GM06990 (cell line): ENCODE data around the gene GNG4.
"Not testable (repeated sequence)": the region's sequence is repeated elsewhere in the genome, so short reads cannot be mapped to it uniquely, and the experiment has no call there.

Experiments
- DNase-seq: peaks from one replicate; pipeline ENCODE4 v3.0.0-alpha.2; 2011; ENCODE audit not compliant: insufficient read length; ENCODE audit errors: extremely low read depth
- H3K27me3 ChIP-seq: replicated peaks from 2 replicates; pipeline ENCODE4 v1.6.0; 2011; ENCODE audit warnings: low read length; ENCODE audit not compliant: control insufficient read depth, insufficient read depth
- H3K36me3 ChIP-seq: 2 replicates; pipeline ENCODE4 v1.5.1; 2011; ENCODE audit warnings: low read length; ENCODE audit not compliant: control insufficient read depth, insufficient read depth
- H3K4me3 ChIP-seq: replicated peaks from 2 replicates; pipeline ENCODE4 v1.5.1; 2011; ENCODE audit warnings: low read depth, mild to moderate bottlenecking, control low read depth, low read length
- TF ChIP-seq, protein P1 (sequence below): IDR thresholded peaks from 2 replicates; pipeline ENCODE4 v1.5.1; 2011; ENCODE audit warnings: low read length, control low read depth, mild to moderate bottlenecking, inconsistent platforms; ENCODE audit not compliant: insufficient read depth, poor library complexity, severe bottlenecking

Gene GNG4

DNA sequence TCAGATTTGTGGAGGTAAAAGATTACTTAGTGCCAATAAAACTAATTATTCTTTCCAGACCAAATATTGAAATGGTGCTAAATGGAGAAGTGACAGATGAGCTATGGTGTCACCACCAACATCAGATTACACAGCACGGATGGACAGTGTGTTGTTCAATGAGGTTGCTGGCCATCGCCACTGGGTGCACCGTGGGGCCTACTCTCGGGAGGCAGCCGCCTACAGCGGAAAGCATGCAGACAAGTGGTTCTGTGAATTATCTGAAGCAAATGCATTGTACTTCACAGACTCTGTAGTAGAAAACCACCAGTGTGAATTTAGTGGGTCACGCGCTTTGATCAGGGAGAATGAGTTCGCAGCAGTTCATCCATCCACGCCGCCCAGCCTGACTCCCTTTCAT, 42.3 kb downstream of the GNG4 start:
- no peaks in the 10 kb centered on the region for H3K36me3 ChIP-seq
- no peak overlapping the region for H3K4me3 ChIP-seq
- DNase-seq: no peak
- H3K27me3 ChIP-seq: no peaks in the 10 kb centered on the region
- TF ChIP-seq, protein P1, sequence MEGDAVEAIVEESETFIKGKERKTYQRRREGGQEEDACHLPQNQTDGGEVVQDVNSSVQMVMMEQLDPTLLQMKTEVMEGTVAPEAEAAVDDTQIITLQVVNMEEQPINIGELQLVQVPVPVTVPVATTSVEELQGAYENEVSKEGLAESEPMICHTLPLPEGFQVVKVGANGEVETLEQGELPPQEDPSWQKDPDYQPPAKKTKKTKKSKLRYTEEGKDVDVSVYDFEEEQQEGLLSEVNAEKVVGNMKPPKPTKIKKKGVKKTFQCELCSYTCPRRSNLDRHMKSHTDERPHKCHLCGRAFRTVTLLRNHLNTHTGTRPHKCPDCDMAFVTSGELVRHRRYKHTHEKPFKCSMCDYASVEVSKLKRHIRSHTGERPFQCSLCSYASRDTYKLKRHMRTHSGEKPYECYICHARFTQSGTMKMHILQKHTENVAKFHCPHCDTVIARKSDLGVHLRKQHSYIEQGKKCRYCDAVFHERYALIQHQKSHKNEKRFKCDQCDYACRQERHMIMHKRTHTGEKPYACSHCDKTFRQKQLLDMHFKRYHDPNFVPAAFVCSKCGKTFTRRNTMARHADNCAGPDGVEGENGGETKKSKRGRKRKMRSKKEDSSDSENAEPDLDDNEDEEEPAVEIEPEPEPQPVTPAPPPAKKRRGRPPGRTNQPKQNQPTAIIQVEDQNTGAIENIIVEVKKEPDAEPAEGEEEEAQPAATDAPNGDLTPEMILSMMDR: no peak

DNA sequence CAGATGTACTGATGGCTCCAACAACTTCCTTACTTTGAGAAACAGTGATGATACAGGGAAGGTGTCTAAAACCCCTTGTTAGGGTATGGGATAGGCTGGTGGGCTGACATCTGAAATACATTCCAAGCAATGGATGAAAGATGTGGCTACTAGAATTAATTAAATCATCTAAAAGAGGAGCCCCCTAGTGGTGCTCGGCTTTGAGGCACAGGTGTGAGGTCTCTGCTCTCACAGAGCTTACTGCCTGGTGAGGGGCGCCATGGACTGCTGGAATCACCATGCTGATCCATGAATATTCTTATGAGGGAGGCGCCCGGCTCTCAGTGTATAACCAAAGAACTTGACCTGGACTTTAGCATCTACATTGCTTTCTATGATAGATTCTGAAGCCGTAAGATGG, 48.5 kb downstream of the GNG4 start:
- TF ChIP-seq, protein P1: peak; percentile 61
- Histone ChIP-seq H3K4me3 (no peak overlapping the region), H3K36me3 (no peaks in the 10 kb centered on the region), H3K27me3 (no peaks in the 10 kb centered on the region)
- no peak for DNase-seq

DNA sequence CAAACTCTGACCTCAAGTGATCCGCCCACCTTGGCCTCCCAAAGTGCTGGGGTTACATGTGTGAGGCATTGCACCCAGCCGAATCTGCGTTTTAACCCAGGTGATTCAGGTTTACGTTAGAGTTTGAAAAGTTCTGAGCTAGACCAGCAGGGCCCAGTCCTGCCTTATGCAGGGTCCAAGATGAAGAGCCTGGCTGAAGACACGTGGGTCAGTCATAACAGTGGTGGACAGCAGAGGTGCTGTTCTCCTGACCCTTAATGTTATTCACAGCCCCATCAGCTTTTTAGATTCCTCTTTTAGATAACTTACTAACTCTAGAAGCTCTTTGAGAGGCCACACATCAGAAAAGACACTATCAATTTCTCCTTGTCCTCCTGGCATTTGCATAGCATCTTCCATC, 50.0 kb downstream of the GNG4 start:
- Histone ChIP-seq H3K36me3 (no peaks in the 10 kb centered on the region), H3K4me3 (no peak overlapping the region), H3K27me3 (no peaks in the 10 kb centered on the region)
- TF ChIP-seq, protein P1: no peak
- DNase-seq: no peak

DNA sequence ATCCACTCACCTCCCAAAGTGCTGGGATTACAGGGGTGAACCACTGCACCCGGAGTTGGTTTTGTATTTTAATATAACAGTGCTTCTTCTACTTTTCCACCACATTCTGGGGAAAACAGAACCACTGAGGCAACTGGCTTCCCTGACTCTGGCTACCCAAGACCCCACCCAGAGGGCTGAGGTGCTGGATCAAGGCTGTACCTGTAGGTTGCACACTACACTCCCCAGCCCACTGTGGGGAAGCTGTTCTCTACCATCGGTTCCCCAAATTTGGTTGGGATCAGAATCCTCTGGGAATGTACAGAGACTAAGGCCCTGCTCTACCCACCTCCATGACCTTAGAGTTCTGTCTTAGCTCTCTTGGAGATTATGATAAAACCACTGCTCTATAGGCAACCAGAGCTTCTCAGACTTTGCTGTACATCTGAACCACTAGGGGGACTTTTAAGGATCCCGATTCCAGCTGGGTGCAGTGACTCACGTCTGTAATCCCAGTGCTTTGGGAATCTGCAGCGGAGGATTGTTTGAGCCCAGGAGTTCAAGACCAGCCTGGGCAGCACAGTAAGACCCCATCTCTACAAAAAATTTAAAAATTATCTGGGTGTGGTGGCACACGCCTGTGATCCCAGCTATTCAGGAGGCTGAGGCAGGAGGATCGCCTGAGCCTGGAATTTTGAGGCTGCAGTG, 51.6 kb downstream of the GNG4 start:
- H3K36me3 ChIP-seq: no peaks in the 10 kb centered on the region
- no peaks in the 10 kb centered on the region for H3K27me3 ChIP-seq
- TF ChIP-seq, protein P1: peak; percentile 52
- no peak for DNase-seq
- no peak overlapping the region for H3K4me3 ChIP-seq

DNA sequence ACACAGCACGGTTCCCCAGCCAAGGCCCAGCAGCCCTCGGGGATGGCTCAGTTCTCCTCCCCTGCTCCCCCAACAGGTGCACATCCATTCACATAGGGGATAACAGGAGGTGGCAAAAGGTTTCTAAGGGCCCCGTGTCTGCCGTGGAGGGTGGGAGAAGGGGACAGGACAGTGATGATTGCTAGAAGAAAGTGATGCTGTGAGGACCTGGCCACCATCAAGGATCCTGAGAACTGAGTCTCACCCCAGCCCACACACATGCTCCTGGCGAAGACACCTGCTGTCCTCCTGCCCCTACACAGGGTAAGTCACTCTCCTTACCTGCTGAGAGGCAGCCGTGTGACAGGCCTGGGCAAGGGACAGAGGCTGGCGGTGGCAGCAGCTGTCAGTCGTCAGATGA, 54.5 kb downstream of the GNG4 start:
- no peak for DNase-seq
- Histone ChIP-seq H3K27me3 (no peaks in the 10 kb centered on the region), H3K4me3 (no peak overlapping the region), H3K36me3 (no peaks in the 10 kb centered on the region)
- TF ChIP-seq, protein P1: no peak

DNA sequence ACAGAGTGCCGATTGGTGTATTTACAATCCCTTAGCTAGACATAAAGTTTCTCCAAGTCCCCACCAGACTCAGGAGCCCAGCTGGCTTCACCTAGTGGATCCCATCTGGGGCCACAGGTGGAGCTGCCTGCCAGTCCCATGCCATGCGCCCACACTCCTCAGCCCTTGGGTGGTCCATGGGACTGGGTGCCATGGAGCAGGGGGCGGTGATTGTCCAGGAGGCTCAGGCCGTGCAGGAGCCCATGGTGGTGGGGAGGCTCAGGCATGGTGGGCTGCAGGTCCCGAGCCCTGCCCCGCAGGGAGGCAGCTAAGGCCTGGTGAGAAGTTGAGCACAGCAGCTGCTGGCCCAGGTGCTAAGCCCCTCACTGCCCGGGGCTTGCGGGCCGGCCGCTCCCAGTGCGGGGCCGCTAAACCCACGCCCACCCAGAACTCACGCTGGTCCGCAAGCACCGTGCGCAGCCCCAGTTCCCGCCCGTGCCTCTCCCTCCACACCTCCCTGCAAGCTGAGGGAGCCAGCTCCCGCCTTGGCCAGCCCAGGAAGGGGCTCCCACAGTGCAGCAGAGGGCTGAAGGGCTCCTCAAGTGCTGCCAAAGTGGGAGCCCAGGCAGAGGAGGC, 55.2 kb downstream of the GNG4 start:
- H3K4me3 ChIP-seq, H3K36me3 ChIP-seq, H3K27me3 ChIP-seq, DNase-seq: not testable (repeated sequence)
